MCF 10A (cell line): Measurements from ENCODE around the gene MVB12B. TPM values are rescaled to one million over a fixed set of nuclear protein-coding genes. Genes with fewer than 3 reads are reported as not detected.

Experiments used
- BruUV-seq: library from RNA; stranded (reverse); fragments of 400-500 nt; replicated peaks from 2 replicates; lab custom pipeline; 2021; lab: Mats Ljungman, UMichigan
- CTCF ChIA-PET: fragments of 300-600 bp; sonication (Branson Sonifier 250); formaldehyde crosslinking; extraction: SDS; loops from one replicate; lab custom pipeline; 2021; ENCODE audit warnings: antibody characterized with exemption, inconsistent platforms; lab: Yijun Ruan, JAX
- POLR2A ChIA-PET: fragments of 300-600, 350-650 bp; sonication (Branson Sonifier 250); formaldehyde crosslinking; extraction: SDS; loops from one replicate; lab custom pipeline; 2020; ENCODE audit warnings: antibody characterized with exemption, inconsistent platforms; lab: Yijun Ruan, JAX
- DNase-seq: peaks from one replicate; pipeline ENCODE4 v3.0.0-alpha.2; 2018; ENCODE audit not compliant: unreplicated experiment
- H3K27ac Mint-ChIP-seq: one replicate; pipeline ENCODE4 v1.8.0; 2022; ENCODE audit warnings: mild to moderate bottlenecking, low read depth, mixed read lengths; ENCODE audit not compliant: unreplicated experiment
- H3K27me3 Mint-ChIP-seq: one replicate; pipeline ENCODE4 v1.8.0; 2022; ENCODE audit warnings: mixed read lengths; ENCODE audit not compliant: insufficient read depth, unreplicated experiment
- H3K36me3 Mint-ChIP-seq: one replicate; pipeline ENCODE4 v1.8.0; 2022; ENCODE audit warnings: mild to moderate bottlenecking, moderate library complexity, mixed read lengths; ENCODE audit not compliant: insufficient read depth, unreplicated experiment
- H3K4me1 Mint-ChIP-seq: one replicate; pipeline ENCODE4 v1.8.0; 2022; ENCODE audit warnings: mixed read lengths; ENCODE audit not compliant: insufficient read depth, unreplicated experiment
- H3K4me3 Mint-ChIP-seq: one replicate; pipeline ENCODE4 v1.8.0; 2022; ENCODE audit warnings: mild to moderate bottlenecking, moderate library complexity, mixed read lengths; ENCODE audit not compliant: unreplicated experiment
- H3K9me3 Mint-ChIP-seq: one replicate; pipeline ENCODE4 v1.8.0; 2022; ENCODE audit warnings: mixed read lengths; ENCODE audit not compliant: unreplicated experiment
- CTCF ChIP-seq: fragments of 200-600 bp; IDR thresholded peaks from one replicate; pipeline ENCODE4 v1.8.0; 2022; ENCODE audit warnings: antibody characterized with exemption, mild to moderate bottlenecking; ENCODE audit not compliant: unreplicated experiment
- intact Hi-C: fragments of 100-400 bp; cut with micrococcal nuclease; formaldehyde crosslinking; loops from 2 replicates; pipeline ENCODE4 v1.14.1; 2022
- total RNA-seq: library from RNA; stranded (reverse); gene quantifications from 2 replicates; pipeline ENCODE4 v1.2.3, GENCODE V29; 2022

MVB12B gene
- total RNA-seq, 1 experiment from 2014 or later: 5.5 TPM

- Mint-ChIP-seq H3K27ac (no peak overlapping the region), H3K9me3 (no peaks in the 10 kb centered on the region), H3K4me1 (no peaks in the 10 kb centered on the region), H3K27me3 (peaks cover 11% of the 10 kb centered on the region), H3K4me3 (no peak overlapping the region), H3K36me3 (no peaks in the 10 kb centered on the region)
- TF ChIP-seq CTCF: no peak
- DNase-seq: no peak
- no TSS peak for BruUV-seq
- POLR2A ChIA-PET: interaction anchor here (1.2 kb wide), 1 partner anchor 15 kb away, joined by 5 read pairs; no protein-coding TSS in a partner anchor
- intact Hi-C loops: no loop called here
- CTCF ChIA-PET: interaction anchor here (0.6 to 1.8 kb wide), 4 partner anchors 24 to 249 kb away, joined by 3 to 6 read pairs (median 4); no protein-coding TSS in a partner anchor
These were observed 205.4 kb downstream of the MVB12B start for GRCh38 chr9:126532019-126532462.

DNA sequence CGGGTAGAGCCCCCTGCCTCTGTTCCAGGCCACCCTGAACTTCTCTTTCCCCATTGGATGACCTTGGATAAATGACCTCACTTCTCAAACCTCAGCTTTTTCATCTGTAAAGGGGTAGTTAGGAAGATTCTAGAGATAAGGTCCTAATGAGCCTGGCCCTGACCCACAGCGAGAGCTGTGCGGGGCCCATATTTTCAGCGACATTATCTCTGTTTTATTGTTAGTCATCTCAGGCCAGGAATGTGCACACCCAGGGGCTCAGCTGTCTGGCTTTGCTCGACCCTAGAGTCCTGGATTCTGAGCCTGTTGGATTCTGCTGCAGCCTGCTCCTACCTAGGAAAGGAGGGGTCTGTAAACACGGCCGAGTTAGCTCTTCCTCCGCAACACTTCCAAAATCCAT, 205.9 kb downstream of the MVB12B start:
- DNase-seq: no peak
- H3K4me3 Mint-ChIP-seq: no peak overlapping the region
- ChIA-PET CTCF (interaction anchor here (1.0 to 1.8 kb wide), 3 partner anchors 24 to 249 kb away, joined by 4 to 6 read pairs (median 4); no protein-coding TSS in a partner anchor), POLR2A (interaction anchor here (1.2 kb wide), 1 partner anchor 15 kb away, joined by 5 read pairs; no protein-coding TSS in a partner anchor)
- H3K9me3 Mint-ChIP-seq: no peaks in the 10 kb centered on the region
- no peak overlapping the region for H3K27ac Mint-ChIP-seq
- intact Hi-C loops: no loop called here
- TF ChIP-seq CTCF: no peak
- H3K4me1 Mint-ChIP-seq: no peaks in the 10 kb centered on the region
- peaks cover 11% of the 10 kb centered on the region for H3K27me3 Mint-ChIP-seq
- no TSS peak for BruUV-seq
- no peaks in the 10 kb centered on the region for H3K36me3 Mint-ChIP-seq

DNA sequence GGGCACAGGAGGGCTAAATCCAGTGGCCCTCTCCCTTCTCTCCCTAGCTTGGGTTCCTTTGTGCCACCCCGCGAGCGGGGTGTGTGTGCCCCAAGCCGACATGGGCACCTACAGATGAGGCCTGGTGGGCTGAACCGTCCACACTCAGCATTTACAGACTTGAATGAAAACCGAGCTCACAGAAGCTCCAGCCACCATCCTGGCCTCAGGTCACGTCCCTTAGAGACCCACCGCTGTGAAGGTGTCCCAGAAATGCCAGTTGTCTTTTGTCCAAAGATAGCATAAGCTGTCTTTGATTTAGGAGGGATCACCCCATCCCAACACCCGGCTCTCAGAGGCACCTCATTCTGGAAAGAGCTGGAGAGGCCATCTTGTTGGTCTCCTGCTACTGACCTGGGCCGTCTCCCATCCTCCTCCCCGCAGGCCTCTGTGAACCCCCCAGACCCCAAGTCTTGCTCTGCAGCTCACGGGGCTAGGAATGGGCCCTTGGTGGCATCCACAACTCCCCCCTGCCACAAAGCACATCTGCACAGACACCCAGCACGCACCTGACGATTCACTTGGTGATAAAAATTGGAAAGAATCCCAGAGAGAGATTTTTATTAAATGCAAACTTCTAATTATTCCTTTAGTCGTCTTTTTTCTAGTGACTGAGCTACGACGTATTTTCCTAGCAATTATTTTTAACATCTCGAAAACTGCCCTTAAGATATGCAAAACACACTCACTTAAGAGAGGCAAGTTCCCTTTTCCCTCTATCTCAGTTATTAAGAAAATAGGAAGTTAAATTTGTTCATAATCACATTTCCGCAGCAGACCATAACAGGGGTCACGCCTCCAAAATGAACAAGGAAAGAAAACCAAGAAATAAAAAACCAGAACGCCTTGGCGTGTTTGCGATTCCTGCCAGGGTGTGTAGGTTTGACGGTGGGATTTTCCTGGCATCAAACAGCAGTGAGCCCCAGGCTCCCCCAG, 206.6 kb downstream of the MVB12B start:
- Mint-ChIP-seq H3K4me1 (no peaks in the 10 kb centered on the region), H3K4me3 (no peak overlapping the region), H3K36me3 (no peaks in the 10 kb centered on the region), H3K27ac (no peak overlapping the region), H3K9me3 (no peaks in the 10 kb centered on the region), H3K27me3 (peaks cover 11% of the 10 kb centered on the region)
- TF ChIP-seq CTCF: no peak
- ChIA-PET POLR2A (interaction anchor here (1.2 kb wide), 1 partner anchor 16 kb away, joined by 5 read pairs; no protein-coding TSS in a partner anchor), CTCF (interaction anchor here (1.0 to 1.8 kb wide), 4 partner anchors 23 to 248 kb away, joined by 4 to 6 read pairs (median 5); no protein-coding TSS in a partner anchor)
- intact Hi-C loops: no loop called here
- DNase-seq: no peak
- BruUV-seq: no TSS peak

DNA sequence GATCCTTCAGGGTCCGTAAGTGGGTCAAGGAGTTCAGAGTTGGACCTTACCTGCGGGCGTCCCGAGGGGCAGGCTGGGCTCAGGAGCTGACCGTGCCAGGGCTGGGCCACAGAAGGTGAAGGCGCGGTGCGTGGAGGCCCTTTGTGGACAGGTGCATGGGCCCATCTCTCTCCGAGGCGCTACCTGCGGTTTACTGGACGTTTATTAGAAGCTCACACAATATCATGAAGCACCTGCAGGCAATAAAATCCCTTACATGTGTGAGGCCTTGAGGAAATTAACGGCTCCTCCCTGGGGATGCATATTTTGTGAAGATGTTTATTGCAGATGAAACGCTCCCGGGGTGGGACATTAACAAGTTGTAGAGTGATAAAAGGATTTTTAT, 207.3 kb downstream of the MVB12B start:
- intact Hi-C loops: no loop called here
- no TSS peak for BruUV-seq
- H3K4me3 Mint-ChIP-seq: no peak overlapping the region
- no peak for DNase-seq
- no peak overlapping the region for H3K27ac Mint-ChIP-seq
- POLR2A ChIA-PET: no interaction called here
- no peaks in the 10 kb centered on the region for H3K36me3 Mint-ChIP-seq
- H3K4me1 Mint-ChIP-seq: no peaks in the 10 kb centered on the region
- TF ChIP-seq CTCF: no peak
- H3K9me3 Mint-ChIP-seq: no peaks in the 10 kb centered on the region
- CTCF ChIA-PET: interaction anchor here (1.4 kb wide), 1 partner anchor 34 kb away, joined by 6 read pairs; no protein-coding TSS in a partner anchor
- H3K27me3 Mint-ChIP-seq: peaks cover 11% of the 10 kb centered on the region
